Ectodermal cell (in vitro differentiated cells): ENCODE results near the gene GPR18.

Source experiments
- H3K27ac ChIP-seq: 2 replicates; pipeline ENCODE4 v1.7.0; 2013; ENCODE audit warnings: mild to moderate bottlenecking, low read depth, low read length; ENCODE audit not compliant: insufficient read depth, poor library complexity, severe bottlenecking
- H3K27me3 ChIP-seq: 2 replicates; pipeline ENCODE4 v1.7.0; 2013; ENCODE audit warnings: mild to moderate bottlenecking, low read length; ENCODE audit not compliant: insufficient read depth, control insufficient read depth, poor library complexity, severe bottlenecking
- H3K36me3 ChIP-seq: one replicate; pipeline ENCODE4 v1.7.0; 2013; ENCODE audit warnings: low read length; ENCODE audit not compliant: control insufficient read depth, insufficient read depth
- H3K4me1 ChIP-seq: one replicate; pipeline ENCODE4 v1.7.0; 2013; ENCODE audit warnings: low read length; ENCODE audit not compliant: control insufficient read depth, insufficient read depth
- H3K4me3 ChIP-seq: 2 replicates; pipeline ENCODE4 v1.7.0; 2013; ENCODE audit warnings: low read depth, low read length, control low read depth; ENCODE audit not compliant: insufficient read depth
- H3K9me3 ChIP-seq: 2 replicates; pipeline ENCODE4 v1.7.0; 2013; ENCODE audit warnings: mild to moderate bottlenecking, low read length, moderate library complexity; ENCODE audit not compliant: control insufficient read depth
- WGBS, 2 experiments: methylation state at CpG; one replicate each; pipeline ENCODE4 v1.1.7; 2013; ENCODE audit warnings: missing lambda C conversion rate in 2 of 2; 5-methylcytosine and 5-hydroxymethylcytosine counted together

GPR18 gene

DNA sequence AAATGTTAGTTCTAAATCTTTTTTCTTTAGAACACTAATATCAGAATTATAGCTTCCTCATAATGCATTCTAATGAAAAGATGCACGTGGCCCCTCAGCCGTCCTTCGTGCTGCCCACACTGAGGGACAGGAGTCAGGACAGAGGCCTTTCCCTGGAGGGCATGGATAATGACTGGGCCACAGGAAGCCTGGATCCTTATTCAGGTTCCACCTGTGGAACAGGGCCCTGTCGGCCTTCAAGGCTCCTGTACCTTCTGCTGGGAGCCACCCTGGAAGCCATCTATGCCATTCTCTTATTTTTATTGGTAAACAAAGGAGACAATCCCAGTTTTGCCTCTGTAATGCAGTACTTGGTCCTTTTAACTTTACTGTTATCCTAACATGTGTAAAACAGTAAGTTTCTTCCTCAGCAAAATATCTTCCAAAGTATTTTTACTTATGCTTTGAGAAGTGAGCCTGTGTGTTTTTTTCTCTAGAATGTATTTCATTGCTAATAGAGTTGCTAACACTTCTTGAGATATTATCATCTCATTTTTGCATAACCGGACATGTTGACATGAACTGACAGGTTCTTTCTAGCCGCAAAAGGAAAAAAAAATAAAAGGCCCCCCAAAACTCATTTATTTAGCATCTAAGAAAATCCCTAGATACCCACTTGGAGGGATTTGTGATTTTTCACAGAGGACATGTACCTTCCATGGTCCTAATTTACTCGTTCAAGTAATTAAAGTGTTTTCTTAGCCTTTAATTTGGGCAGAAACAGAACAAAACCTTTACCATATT, 43.1 kb upstream of the GPR18 start:
- Histone ChIP-seq H3K4me1 (no peaks in the 10 kb centered on the region), H3K4me3 (no peak overlapping the region), H3K27me3 (no peaks in the 10 kb centered on the region), H3K36me3 (no peaks in the 10 kb centered on the region), H3K9me3 (no peaks in the 10 kb centered on the region), H3K27ac (no peak overlapping the region)
- WGBS, 2 experiments, result 94 to 95% methylated on average over 7 of the region's 7 CpGs

DNA sequence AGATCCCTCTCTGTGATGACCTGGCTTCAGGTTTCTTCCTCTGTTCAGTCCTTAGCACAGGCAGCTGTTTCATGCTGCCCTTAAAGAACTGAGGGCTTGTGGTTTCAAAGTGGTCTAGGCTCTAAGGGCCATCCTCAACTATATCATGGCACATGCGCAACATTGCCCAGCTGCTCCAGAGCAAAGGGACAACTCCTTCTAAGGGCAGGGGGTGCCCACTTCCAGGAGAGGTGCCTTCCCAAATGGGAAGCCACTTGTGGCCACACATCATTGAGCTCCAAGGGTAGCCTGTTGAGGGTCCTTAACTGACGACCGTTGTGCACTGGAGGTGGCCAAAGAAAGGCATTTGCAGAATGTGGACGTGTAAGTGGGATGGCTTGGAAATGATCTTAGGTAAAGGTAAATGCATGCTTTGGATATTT, 41.8 kb upstream of the GPR18 start:
- Histone ChIP-seq H3K4me3 (no peak overlapping the region), H3K27me3 (no peaks in the 10 kb centered on the region), H3K9me3 (no peaks in the 10 kb centered on the region), H3K36me3 (no peaks in the 10 kb centered on the region), H3K27ac (no peak overlapping the region), H3K4me1 (no peaks in the 10 kb centered on the region)
- 89 to 93% methylated on average over 4 of the region's 4 CpGs for WGBS, 2 experiments

DNA sequence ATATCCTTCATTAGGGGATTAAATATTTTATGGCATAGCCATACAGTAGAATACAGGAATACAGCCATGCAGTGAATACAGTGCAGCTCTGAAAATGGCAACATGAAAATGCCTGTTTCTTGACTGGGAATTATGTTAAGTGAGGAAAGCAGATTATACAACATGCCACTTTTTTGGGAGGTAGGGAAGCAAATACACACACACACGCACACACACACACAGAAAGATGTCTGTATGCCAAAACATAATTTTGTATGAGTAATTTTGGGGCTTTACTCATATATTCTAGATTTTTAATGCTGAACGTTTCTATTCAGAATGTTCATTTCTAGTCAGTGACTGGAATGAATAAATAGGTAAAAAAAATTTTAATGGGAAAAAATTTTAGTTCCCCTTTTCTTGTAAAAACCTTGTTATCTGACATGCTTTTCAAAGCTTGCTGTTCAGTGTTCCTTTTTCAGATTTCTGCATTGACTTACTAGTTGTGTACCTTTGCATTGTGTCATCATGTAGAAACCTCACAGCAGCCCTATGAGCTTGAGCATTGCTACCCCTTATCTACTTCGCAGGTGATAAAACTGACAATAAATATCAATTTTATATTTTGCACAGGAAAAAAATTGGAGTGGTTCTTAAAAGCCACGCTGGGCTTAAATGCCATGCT, 41.2 kb upstream of the GPR18 start:
- no peaks in the 10 kb centered on the region for H3K36me3 ChIP-seq
- H3K9me3 ChIP-seq, result no peaks in the 10 kb centered on the region
- no peaks in the 10 kb centered on the region for H3K4me1 ChIP-seq
- H3K4me3 ChIP-seq, result no peak overlapping the region
- H3K27me3 ChIP-seq, result no peaks in the 10 kb centered on the region
- 88 to 96% methylated on average over 3 of the region's 4 CpGs for WGBS, 2 experiments
- no peak overlapping the region for H3K27ac ChIP-seq

DNA sequence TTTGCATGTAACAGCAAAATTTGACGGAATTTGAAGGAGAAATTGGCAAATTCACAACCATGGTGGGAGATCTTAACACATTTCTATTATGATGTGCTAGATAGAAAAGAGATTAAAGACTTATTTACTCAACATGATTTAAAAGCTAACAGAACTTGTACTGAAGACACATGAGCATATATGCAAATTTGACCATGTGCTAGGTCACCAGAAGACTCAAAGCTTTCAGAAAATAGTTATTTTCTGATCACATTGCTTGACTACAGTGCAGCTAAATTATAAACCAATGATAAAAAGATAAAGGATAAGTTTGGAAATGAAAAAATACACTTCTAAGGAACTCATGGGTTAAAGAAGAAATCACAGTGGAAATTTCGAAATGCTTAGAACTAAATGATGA, 39.9 kb upstream of the GPR18 start:
- Histone ChIP-seq H3K36me3 (no peaks in the 10 kb centered on the region), H3K9me3 (no peaks in the 10 kb centered on the region), H3K27ac (no peak overlapping the region), H3K27me3 (no peaks in the 10 kb centered on the region), H3K4me3 (no peak overlapping the region), H3K4me1 (no peaks in the 10 kb centered on the region)
- 96 to 100% methylated on average over 2 of the region's 2 CpGs for whole genome bisulfite sequencing, 2 experiments

DNA sequence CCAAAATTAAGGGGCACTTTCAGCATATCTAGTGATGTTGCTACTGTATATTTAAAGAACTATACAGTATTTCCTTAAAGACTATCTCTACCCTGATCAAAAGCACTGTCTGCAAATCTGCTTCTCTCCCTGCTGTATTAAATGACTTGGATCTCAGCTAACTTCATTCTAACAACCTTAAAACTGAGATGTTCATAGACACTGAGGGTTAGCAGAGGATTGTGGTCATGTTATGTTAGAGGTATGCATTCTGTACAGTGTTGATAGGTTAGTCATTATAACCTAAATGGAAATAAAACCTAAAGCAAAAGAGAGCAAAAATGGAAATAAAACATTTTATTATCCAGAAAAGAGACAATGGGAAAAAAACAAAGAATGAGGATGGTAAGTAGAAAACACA, 39.2 kb upstream of the GPR18 start:
- Histone ChIP-seq H3K36me3 (no peaks in the 10 kb centered on the region), H3K9me3 (no peaks in the 10 kb centered on the region), H3K27ac (no peak overlapping the region), H3K4me1 (no peaks in the 10 kb centered on the region), H3K27me3 (no peaks in the 10 kb centered on the region), H3K4me3 (no peak overlapping the region)

DNA sequence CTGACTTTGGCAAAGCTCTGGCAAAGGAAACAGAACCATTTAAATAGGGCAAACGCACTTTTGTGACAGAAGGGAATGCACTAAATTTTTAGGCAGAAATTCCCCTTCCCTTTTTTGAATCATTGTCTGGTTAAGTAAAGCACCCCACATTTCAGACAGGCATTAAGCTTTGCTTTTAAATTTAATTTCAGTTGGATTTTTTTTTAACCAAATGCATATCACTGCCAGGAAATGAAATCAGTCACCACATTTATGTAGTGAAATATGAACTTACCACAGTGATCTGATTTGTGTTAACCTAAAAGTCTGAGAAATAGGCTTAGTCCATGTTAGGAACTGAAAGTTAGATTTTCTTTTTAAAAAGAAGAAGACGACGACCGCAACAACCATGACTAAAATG, 38.2 kb upstream of the GPR18 start:
- Histone ChIP-seq H3K4me1 (no peaks in the 10 kb centered on the region), H3K27ac (no peak overlapping the region), H3K9me3 (no peaks in the 10 kb centered on the region), H3K4me3 (no peak overlapping the region), H3K36me3 (no peaks in the 10 kb centered on the region), H3K27me3 (no peaks in the 10 kb centered on the region)
- 96 to 99% methylated on average over 4 of the region's 4 CpGs for WGBS, 2 experiments

DNA sequence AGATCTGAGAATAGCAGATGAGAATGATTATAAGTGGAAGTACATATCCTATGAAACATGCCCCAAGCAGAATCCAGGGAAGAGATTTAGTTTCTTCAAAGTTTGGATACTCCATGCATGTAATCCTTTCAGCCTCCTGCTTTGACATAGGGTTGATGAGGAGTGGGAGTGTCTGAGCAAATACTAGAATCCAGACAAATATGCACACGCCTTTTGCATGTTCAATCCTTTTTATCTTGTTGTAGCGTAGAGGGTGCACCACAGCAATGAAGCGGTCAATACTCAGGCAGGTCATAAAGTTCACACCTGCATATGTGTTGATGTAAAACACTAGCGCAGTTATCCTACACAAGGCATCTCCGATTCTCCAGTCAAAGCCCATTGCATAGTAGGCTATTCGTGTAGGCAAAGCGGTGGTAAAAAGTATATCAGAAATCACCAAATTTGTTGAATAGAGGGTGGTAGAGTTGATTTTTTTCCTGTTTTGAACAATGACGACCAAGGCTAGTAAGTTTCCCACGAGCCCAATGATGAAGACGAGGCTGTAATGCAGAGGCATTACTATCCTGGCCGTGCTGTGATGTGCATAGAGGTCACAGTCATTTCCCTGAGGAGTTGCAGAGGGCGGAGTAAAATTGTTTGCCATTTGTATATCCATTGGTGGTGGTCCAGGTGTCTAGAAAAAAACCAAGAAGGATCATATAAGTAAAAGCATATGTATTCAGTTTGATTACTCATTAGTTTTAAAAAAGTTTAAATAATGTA, 37.5 kb upstream of the GPR18 start:
- H3K4me1 ChIP-seq, result no peaks in the 10 kb centered on the region
- WGBS, 2 experiments, result 94 to 97% methylated on average over 12 of the region's 12 CpGs
- H3K36me3 ChIP-seq, result no peaks in the 10 kb centered on the region
- no peak overlapping the region for H3K27ac ChIP-seq
- H3K4me3 ChIP-seq, result no peak overlapping the region
- no peaks in the 10 kb centered on the region for H3K27me3 ChIP-seq
- H3K9me3 ChIP-seq, result no peaks in the 10 kb centered on the region

DNA sequence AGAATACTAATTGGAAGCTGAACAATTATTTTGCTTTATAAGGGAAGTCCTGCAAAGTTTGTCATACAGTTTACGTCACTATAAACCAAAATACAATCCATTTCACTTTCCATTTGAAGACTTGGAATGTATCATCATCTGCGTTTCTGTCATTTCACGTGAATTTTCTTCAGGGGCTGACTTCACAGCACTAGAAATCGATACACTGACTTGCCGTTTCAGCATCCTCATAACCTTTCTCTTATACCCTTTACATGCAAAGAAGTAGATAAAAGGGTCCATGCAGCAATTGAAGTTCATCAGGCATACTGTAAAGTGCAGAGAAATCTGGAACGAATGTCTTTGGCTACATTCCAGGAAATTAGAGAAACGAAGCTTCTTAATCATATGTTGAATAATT, 36.8 kb upstream of the GPR18 start:
- WGBS, 2 experiments, result 97 to 98% methylated on average over 6 to 7 of the region's 7 CpGs
- Histone ChIP-seq H3K4me3 (no peak overlapping the region), H3K4me1 (no peaks in the 10 kb centered on the region), H3K36me3 (no peaks in the 10 kb centered on the region), H3K27me3 (no peaks in the 10 kb centered on the region), H3K9me3 (no peaks in the 10 kb centered on the region), H3K27ac (no peak overlapping the region)

DNA sequence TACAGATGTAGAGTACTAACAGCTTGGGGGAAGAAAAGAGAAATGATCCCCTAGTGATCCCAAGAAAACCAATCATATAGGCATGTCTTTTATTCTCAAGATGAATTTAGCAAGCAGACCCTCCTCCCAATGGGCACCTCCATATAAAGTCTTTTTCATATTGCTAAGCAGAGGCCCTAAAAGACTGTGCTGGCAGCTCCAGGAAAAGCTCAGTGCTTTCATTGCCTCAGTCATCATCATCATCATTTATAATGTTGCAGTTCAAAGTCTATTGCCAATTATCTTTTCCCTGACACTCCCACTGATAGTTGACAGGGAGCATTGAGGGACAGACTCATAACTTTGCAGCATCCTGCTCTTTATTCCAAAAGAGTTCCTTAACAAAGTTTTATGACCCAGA, 36.0 kb upstream of the GPR18 start:
- Histone ChIP-seq H3K4me1 (no peaks in the 10 kb centered on the region), H3K4me3 (no peak overlapping the region), H3K9me3 (no peaks in the 10 kb centered on the region), H3K27me3 (no peaks in the 10 kb centered on the region), H3K36me3 (no peaks in the 10 kb centered on the region), H3K27ac (no peak overlapping the region)

DNA sequence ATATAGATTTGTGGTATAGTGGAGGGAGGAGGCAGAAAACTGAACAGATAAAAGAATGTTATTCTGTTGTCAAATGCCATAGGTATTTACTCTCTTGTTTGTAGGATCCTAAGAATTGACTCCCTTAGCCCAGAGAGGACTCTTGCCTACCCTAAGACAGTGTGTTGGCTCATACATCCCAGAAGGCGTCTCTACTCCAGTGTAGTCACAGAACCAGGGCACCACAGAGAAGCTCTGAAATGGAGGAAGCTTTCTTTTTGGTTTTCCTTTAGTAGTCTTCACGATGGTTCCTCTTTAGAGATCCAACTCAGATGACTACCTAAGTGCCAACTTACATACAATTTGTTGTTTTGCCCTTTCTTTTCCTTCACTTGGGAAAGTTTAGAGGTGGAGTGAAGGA, 35.0 kb upstream of the GPR18 start:
- Histone ChIP-seq H3K36me3 (no peaks in the 10 kb centered on the region), H3K4me3 (no peak overlapping the region), H3K27ac (no peak overlapping the region), H3K9me3 (no peaks in the 10 kb centered on the region), H3K4me1 (no peaks in the 10 kb centered on the region), H3K27me3 (no peaks in the 10 kb centered on the region)
- WGBS, 2 experiments, result 94 to 100% methylated on average over 2 of the region's 2 CpGs
